ENCODE results near the gene FBXO38.
A peak's percentile ranks its signal among the peaks of the same experiment; 100 is the strongest.

The FBXO38 gene

GRCh38 chr5:148427370-148428042 is 43.7 kb downstream of the FBXO38 start:
- peaks cover 61% of the 10 kb centered on the region for H3K36me3 Mint-ChIP-seq (ENCODE audit: low read depth)
- no peaks in the 10 kb centered on the region for H3K27me3 Mint-ChIP-seq
- H3K27ac Mint-ChIP-seq, result no peak overlapping the region
- H3K4me3 Mint-ChIP-seq, result no peak overlapping the region
- peak; percentile 57 for ATAC-seq
- H3K4me1 Mint-ChIP-seq, result peaks cover 14% of the 10 kb centered on the region
- DNase-seq, result no peak
- no peaks in the 10 kb centered on the region for H3K9me3 Mint-ChIP-seq

- ATAC-seq (no peak), DNase-seq (no peak)
- peaks cover 10% of the 10 kb centered on the region for H3K4me1 Mint-ChIP-seq
- no peaks in the 10 kb centered on the region for H3K9me3 Mint-ChIP-seq
- no peak overlapping the region for H3K27ac Mint-ChIP-seq
- peaks cover 61% of the 10 kb centered on the region for H3K36me3 Mint-ChIP-seq (ENCODE audit: low read depth)
- H3K4me3 Mint-ChIP-seq, result no peak overlapping the region
- H3K27me3 Mint-ChIP-seq, result no peaks in the 10 kb centered on the region
Observed at GRCh38 chr5:148428848-148429247, 45.1 kb downstream of the FBXO38 start.

DNA sequence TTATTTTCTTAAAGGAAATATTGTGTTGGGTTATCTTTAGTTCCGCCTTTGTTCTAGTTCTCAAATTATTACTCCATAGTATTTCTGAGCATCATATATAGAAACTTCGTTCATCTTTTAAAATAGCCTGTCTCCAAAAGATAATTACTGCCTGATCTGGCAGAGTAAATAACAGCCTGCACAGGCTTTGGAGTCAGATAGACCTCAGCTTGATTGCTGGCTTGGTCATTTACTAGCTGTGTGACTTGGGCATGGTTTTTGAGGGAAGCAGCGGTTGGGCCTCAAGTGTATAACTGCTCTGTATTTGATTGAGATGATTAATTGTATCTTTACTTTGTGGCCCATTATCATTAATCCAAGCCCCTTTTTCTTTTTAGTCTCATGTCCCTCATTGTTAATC is 50.1 kb downstream of the FBXO38 start:
- Mint-ChIP-seq H3K27me3 (no peaks in the 10 kb centered on the region), H3K36me3 (ENCODE audit: low read depth) (peaks cover 48% of the 10 kb centered on the region), H3K27ac (no peak overlapping the region), H3K9me3 (no peaks in the 10 kb centered on the region), H3K4me3 (no peak overlapping the region), H3K4me1 (peaks cover 29% of the 10 kb centered on the region)
- ATAC-seq, result no peak
- no peak for DNase-seq

DNA sequence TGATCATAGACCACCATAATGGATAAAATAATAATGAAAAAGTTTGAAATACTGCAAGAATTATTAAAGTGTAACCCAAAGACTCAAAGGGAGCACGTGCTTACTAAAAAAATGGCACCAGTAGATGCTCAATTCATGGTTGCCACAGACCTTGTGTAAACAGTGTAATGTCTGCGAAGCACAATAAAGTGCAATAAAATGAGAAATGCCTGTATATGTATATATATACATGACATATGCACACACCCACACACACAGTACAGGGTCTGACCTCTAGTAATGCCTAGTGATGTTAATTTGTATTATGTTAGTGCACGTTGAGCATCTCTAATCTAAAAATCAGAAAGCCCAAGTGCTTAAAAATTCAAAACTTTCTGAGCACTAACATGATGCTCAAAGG is 52.3 kb downstream of the FBXO38 start:
- Mint-ChIP-seq H3K27me3 (no peaks in the 10 kb centered on the region), H3K36me3 (ENCODE audit: low read depth) (peaks cover 54% of the 10 kb centered on the region), H3K9me3 (no peaks in the 10 kb centered on the region), H3K4me3 (peak overlapping the region; percentile 61), H3K4me1 (peaks cover 25% of the 10 kb centered on the region), H3K27ac (peak overlapping the region; percentile 95)
- DNase-seq (no peak), ATAC-seq (no peak)

DNA sequence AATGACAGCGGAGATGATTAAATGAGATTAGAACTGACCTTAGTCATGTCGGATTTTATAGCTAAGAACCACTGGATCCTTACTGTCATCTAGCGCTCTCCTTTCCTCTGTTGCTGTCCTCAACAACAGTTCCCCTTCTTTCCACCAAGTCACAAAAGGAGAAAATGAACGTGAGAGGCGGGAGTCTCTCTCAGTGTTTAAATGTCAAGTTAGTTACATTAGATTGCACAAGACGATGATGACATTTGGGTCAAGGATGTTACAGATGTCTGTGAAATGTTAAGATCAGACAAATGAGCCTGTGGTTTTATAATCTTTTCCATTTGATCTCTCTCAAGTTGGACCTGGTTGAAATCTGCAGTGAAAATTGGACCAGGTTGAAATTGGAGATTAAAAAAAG is 53.5 kb downstream of the FBXO38 start:
- H3K27ac Mint-ChIP-seq, result peak overlapping the region; percentile 95
- no peak for DNase-seq
- H3K27me3 Mint-ChIP-seq, result no peaks in the 10 kb centered on the region
- peak; percentile 86 for ATAC-seq
- H3K4me1 Mint-ChIP-seq, result peaks cover 25% of the 10 kb centered on the region
- peaks cover 61% of the 10 kb centered on the region for H3K36me3 Mint-ChIP-seq (ENCODE audit: low read depth)
- H3K4me3 Mint-ChIP-seq, result peak overlapping the region; percentile 61
- H3K9me3 Mint-ChIP-seq, result no peaks in the 10 kb centered on the region

- Mint-ChIP-seq H3K4me1 (peaks cover 25% of the 10 kb centered on the region), H3K4me3 (no peak overlapping the region), H3K36me3 (ENCODE audit: low read depth) (peaks cover 50% of the 10 kb centered on the region), H3K9me3 (no peaks in the 10 kb centered on the region), H3K27me3 (no peaks in the 10 kb centered on the region), H3K27ac (peak overlapping the region; percentile 44)
- no peak for DNase-seq
- ATAC-seq, result no peak
Observed at GRCh38 chr5:148438933-148439332, 55.2 kb downstream of the FBXO38 start.

DNA sequence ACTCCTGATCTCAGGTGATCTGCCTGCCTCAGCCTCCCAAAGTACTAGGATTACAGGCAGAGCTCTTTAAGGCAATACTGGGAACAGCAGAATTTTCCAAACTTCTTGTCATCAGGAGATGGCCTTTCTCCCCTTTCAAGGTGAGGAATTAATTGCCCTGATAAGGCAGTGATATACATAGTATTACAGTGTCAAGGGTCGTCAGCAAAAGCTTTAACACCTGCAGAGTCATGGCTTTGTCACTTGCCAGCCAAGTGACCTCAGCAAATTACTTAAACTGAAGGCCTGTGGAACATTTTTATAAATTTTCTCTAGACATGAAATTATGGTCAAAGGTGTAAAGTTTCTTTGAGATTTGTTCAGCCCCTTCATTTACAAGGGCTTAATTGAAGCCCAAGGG is 59.5 kb downstream of the FBXO38 start:
- H3K4me3 Mint-ChIP-seq, result no peak overlapping the region
- H3K27ac Mint-ChIP-seq, result no peak overlapping the region
- H3K36me3 Mint-ChIP-seq (ENCODE audit: low read depth), result peaks cover 27% of the 10 kb centered on the region
- no peaks in the 10 kb centered on the region for H3K27me3 Mint-ChIP-seq
- H3K9me3 Mint-ChIP-seq, result no peaks in the 10 kb centered on the region
- no peak for DNase-seq
- ATAC-seq, result no peak
- H3K4me1 Mint-ChIP-seq, result peaks cover 2% of the 10 kb centered on the region

DNA sequence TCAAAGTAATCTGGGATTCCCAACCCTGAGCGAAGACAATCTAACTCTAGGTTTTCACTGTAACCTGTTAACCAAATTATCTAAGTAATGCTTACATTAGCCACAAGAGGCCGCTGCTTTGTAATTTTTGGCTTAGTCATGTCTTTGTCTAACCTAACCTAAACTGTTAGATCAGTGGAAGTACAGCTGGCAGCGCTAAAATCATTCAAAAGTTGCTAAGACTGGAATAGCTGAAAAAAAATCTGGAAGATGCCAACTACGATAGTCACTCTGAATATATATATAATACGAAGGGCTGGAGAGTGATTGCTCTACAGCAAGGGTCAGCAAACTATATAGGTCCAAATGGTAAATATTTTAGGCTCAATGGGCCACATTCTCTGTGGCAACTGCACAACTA is 60.2 kb downstream of the FBXO38 start:
- no peaks in the 10 kb centered on the region for H3K27me3 Mint-ChIP-seq
- H3K4me1 Mint-ChIP-seq, result no peaks in the 10 kb centered on the region
- ATAC-seq, result peak; percentile 81
- no peak overlapping the region for H3K4me3 Mint-ChIP-seq
- peak; percentile 50 for DNase-seq
- H3K36me3 Mint-ChIP-seq (ENCODE audit: low read depth), result peaks cover 22% of the 10 kb centered on the region
- no peaks in the 10 kb centered on the region for H3K9me3 Mint-ChIP-seq
- H3K27ac Mint-ChIP-seq, result no peak overlapping the region

DNA sequence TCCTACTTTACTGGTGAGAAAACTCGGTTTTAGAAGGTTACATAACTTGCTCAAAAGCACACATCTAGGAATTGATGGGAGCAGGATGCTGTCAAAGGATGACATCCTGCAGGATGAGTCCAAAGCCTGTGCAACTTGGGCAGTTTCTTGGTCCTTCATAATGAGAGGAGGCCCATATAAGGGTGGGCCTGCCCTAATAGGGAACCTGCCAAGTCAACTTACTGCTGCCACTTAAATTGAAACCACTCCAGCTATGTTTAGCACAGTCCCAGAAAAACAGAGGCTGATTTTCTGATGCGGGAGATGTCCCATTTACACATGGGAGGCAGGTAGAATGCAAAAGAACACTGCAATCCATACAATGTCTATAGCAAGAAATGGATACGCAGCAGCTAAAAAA is 61.8 kb downstream of the FBXO38 start:
- DNase-seq (no peak), ATAC-seq (no peak)
- no peak overlapping the region for H3K4me3 Mint-ChIP-seq
- no peaks in the 10 kb centered on the region for H3K27me3 Mint-ChIP-seq
- H3K4me1 Mint-ChIP-seq, result no peaks in the 10 kb centered on the region
- no peaks in the 10 kb centered on the region for H3K9me3 Mint-ChIP-seq
- peaks cover 12% of the 10 kb centered on the region for H3K36me3 Mint-ChIP-seq (ENCODE audit: low read depth)
- no peak overlapping the region for H3K27ac Mint-ChIP-seq

DNA sequence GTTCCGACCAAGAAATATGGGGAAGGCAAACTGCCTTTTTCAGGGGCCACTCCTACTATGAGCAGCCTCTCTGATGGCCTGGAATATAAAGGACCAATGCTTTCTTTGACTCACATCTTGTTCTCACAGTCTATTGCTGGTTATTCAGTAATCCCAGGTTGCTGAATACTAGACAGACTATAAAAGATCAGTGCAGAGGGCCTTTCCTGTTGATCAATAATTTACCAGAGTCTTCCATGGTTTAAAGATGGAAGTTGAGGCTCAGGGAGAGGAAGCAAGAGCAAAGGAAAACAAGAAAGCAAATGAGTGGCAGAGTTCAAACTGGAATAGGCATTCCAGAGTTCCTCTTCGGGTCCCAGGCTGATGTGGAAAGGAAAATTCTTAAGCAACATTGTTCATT is 62.9 kb downstream of the FBXO38 start:
- DNase-seq (no peak), ATAC-seq (no peak)
- Mint-ChIP-seq H3K9me3 (no peaks in the 10 kb centered on the region), H3K27ac (no peak overlapping the region), H3K27me3 (no peaks in the 10 kb centered on the region), H3K36me3 (ENCODE audit: low read depth) (peaks cover 6% of the 10 kb centered on the region), H3K4me3 (no peak overlapping the region), H3K4me1 (no peaks in the 10 kb centered on the region)

DNA sequence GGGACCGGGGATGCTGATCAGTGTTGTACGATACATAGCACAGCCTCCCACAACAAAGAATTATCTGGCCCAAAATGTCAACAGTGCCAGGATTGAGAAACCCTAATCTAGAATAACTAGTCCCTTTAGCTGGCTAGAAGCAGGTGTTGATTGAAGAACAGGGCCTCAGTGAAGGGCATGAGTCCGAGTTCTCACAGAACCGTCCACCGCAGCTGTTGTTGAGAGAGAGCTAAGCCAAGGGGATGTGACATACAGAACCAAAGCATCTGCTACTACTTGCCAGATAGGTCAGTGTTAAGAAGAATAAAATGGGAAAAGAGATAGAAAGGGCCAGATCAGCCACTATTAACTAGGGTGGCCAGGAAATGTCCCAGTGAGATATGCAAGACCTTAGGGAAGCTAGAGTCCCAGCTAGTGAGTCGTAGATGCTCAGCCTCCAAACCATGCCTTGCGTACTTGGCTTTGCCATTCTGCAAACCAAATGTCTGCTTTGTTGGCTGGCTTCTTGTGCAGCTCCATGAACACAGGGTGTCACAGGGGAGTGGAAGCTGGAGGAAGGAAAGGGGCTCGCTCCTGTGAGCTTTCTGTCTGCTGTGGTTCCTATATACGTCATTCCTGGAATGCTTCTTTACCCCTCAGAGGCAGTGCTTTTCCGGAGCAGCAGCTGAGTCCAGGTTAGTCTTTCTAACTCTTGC is 68.9 kb downstream of the FBXO38 start:
- no peaks in the 10 kb centered on the region for H3K4me1 Mint-ChIP-seq
- peaks cover 2% of the 10 kb centered on the region for H3K27me3 Mint-ChIP-seq
- H3K9me3 Mint-ChIP-seq, result no peaks in the 10 kb centered on the region
- H3K36me3 Mint-ChIP-seq (ENCODE audit: low read depth), result no peaks in the 10 kb centered on the region
- H3K27ac Mint-ChIP-seq, result no peak overlapping the region
- ATAC-seq (no peak), DNase-seq (no peak)
- H3K4me3 Mint-ChIP-seq, result no peak overlapping the region

DNA sequence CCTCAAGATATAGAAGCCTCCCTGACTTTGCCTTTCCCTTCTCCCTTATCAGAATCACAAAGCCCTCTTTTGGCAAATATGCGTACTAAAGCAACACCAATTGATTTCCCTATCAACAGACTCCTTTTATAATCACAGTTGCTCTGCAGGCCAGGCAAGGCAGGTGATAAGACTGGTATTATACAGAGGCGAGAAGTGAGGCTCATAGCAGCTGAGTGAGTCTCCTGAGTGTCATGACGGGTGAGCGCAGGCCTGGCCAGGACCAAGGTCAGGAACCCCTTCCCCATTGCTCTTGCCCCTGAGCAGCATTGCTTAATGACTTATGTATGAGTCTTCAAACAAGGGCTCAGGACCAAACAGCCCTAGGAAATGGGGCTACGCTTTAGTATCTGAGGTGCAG is 70.8 kb downstream of the FBXO38 start:
- no peaks in the 10 kb centered on the region for H3K36me3 Mint-ChIP-seq (ENCODE audit: low read depth)
- H3K4me1 Mint-ChIP-seq, result peaks cover 13% of the 10 kb centered on the region
- H3K9me3 Mint-ChIP-seq, result no peaks in the 10 kb centered on the region
- ATAC-seq, result no peak
- no peak overlapping the region for H3K27ac Mint-ChIP-seq
- no peak for DNase-seq
- peaks cover 8% of the 10 kb centered on the region for H3K27me3 Mint-ChIP-seq
- H3K4me3 Mint-ChIP-seq, result no peak overlapping the region

GRCh38 chr5:148455185-148455584 is 71.4 kb downstream of the FBXO38 start:
- Mint-ChIP-seq H3K9me3 (no peaks in the 10 kb centered on the region), H3K4me1 (peaks cover 19% of the 10 kb centered on the region), H3K4me3 (no peak overlapping the region), H3K27me3 (peaks cover 10% of the 10 kb centered on the region), H3K36me3 (ENCODE audit: low read depth) (no peaks in the 10 kb centered on the region), H3K27ac (no peak overlapping the region)
- DNase-seq (no peak), ATAC-seq (no peak)

GRCh38 chr5:148457183-148457620 is 73.4 kb downstream of the FBXO38 start:
- ATAC-seq, result peak; percentile 38
- no peaks in the 10 kb centered on the region for H3K36me3 Mint-ChIP-seq (ENCODE audit: low read depth)
- no peak for DNase-seq
- H3K27ac Mint-ChIP-seq, result no peak overlapping the region
- H3K9me3 Mint-ChIP-seq, result no peaks in the 10 kb centered on the region
- peaks cover 23% of the 10 kb centered on the region for H3K4me1 Mint-ChIP-seq
- H3K4me3 Mint-ChIP-seq, result no peak overlapping the region
- peaks cover 17% of the 10 kb centered on the region for H3K27me3 Mint-ChIP-seq

GRCh38 chr5:148458036-148458888 is 74.5 kb downstream of the FBXO38 start:
- H3K4me3 Mint-ChIP-seq, result no peak overlapping the region
- H3K36me3 Mint-ChIP-seq (ENCODE audit: low read depth), result no peaks in the 10 kb centered on the region
- H3K27ac Mint-ChIP-seq, result peak overlapping the region; percentile 68
- H3K9me3 Mint-ChIP-seq, result no peaks in the 10 kb centered on the region
- peaks cover 23% of the 10 kb centered on the region for H3K4me1 Mint-ChIP-seq
- DNase-seq, result no peak
- ATAC-seq, result peak; percentile 37
- H3K27me3 Mint-ChIP-seq, result peaks cover 20% of the 10 kb centered on the region

Measured in activated naive CD8-positive, alpha-beta T cell treated with anti-CD3 and anti-CD28 coated beads, Interleukin-2, amount 50 U/mL, for 24 hours (primary cell).